K562 (cell line): Measurements from ENCODE around the gene C1orf74. TPM values are rescaled to one million over a fixed set of nuclear protein-coding genes. Genes with fewer than 3 reads are reported as not detected.

Experiments used
- E4F1 ChIP-seq: fragments of 250-450 bp; sonication (Bioruptor Pico); IDR thresholded peaks from 2 replicates; pipeline ENCODE4 v1.5.0; 2021; ENCODE audit warnings: mild to moderate bottlenecking, borderline replicate concordance
- FUS ChIP-seq: fragments of 200-400 bp; formaldehyde crosslinking; optimal IDR thresholded peaks from 2 replicates; pipeline ENCODE3; 2017; ENCODE audit warnings: low read depth, low read length
- JUNB ChIP-seq: fragments of 450-650 bp; formaldehyde crosslinking; conservative IDR thresholded peaks from 2 replicates; pipeline ENCODE4 v1.4.0; 2020; ENCODE audit warnings: mild to moderate bottlenecking
- NKRF ChIP-seq: fragments of 450-650 bp; IDR thresholded peaks from 2 replicates; pipeline ENCODE4 v1.6.1; 2016; ENCODE audit warnings: borderline replicate concordance
- RBM39 ChIP-seq: fragments of 200-400 bp; formaldehyde crosslinking; optimal IDR thresholded peaks from 2 replicates; pipeline ENCODE3; 2018; ENCODE audit warnings: low read depth, low read length
- RCOR1 ChIP-seq, 2 experiments: IDR thresholded peaks; 2 replicates each; pipeline ENCODE4 v1.6.1; 2012; ENCODE audit warnings: low read depth in 2 of 2, low read length in 2 of 2, borderline replicate concordance in 1 of 2, improper control_type of control experiment in 1 of 2
- ZNF282 ChIP-seq: sonication (generic); formaldehyde crosslinking; IDR thresholded peaks from 2 replicates; pipeline ENCODE4 v1.8.1; 2023; ENCODE audit warnings: missing genetic modification reagents
- ZNF324 ChIP-seq: fragments of 250-450 bp; sonication (Bioruptor Pico); IDR thresholded peaks from 2 replicates; pipeline ENCODE4 v1.4.0; 2020; ENCODE audit warnings: mild to moderate bottlenecking
- polyA plus RNA-seq, 8 experiments: library from polyadenylated mRNA; depleted of rRNA in 4 of 8; stranded (reverse) in 5 of 8; unstranded in 3 of 8; fragments of >200 nt; fragmentation: Nextera tagmentation in 2 of 8; fragmentation: Illumina TruSeq in 1 of 8; extraction: Ambion mirVana in 2 of 8; extraction: Trizol in 1 of 8; gene quantifications; 2 replicates each; pipeline versions ENCODE4 v1.2.1 to v1.2.3, GENCODE V29; 2011 to 2014; ENCODE audit warnings: inconsistent platforms in 1 of 8, missing spikeins in 1 of 8
- total RNA-seq, 7 experiments: library from RNA; depleted of rRNA in 6 of 7; stranded (reverse); fragments of >200 nt in 6 of 7; fragmentation: Illumina TruSeq in 2 of 7; extraction: Trizol in 2 of 7; gene quantifications; 2 replicates each; pipeline versions ENCODE4 v1.2.1 to v1.2.3, GENCODE V29; 2011 to 2021; ENCODE audit warnings: low replicate concordance in 1 of 7
- TF ChIP-seq, protein P1 (sequence below): fragments of 450-650 bp; formaldehyde crosslinking; IDR thresholded peaks from 2 replicates; pipeline ENCODE4 v1.4.0; 2022; ENCODE audit warnings: mild to moderate bottlenecking, moderate library complexity
- TF ChIP-seq, protein P2 (sequence below): fragments of 450-650 bp; IDR thresholded peaks from 2 replicates; pipeline ENCODE4 v1.6.1; 2016; ENCODE audit warnings: mild to moderate bottlenecking, moderate library complexity

C1orf74 gene
- total and polyA plus RNA-seq, 9 of the 15 experiments (the other 6 are each of a cell fraction or from before 2014, with no cell fraction given): 4.0 to 7.6 (median 5.7) TPM

DNA sequence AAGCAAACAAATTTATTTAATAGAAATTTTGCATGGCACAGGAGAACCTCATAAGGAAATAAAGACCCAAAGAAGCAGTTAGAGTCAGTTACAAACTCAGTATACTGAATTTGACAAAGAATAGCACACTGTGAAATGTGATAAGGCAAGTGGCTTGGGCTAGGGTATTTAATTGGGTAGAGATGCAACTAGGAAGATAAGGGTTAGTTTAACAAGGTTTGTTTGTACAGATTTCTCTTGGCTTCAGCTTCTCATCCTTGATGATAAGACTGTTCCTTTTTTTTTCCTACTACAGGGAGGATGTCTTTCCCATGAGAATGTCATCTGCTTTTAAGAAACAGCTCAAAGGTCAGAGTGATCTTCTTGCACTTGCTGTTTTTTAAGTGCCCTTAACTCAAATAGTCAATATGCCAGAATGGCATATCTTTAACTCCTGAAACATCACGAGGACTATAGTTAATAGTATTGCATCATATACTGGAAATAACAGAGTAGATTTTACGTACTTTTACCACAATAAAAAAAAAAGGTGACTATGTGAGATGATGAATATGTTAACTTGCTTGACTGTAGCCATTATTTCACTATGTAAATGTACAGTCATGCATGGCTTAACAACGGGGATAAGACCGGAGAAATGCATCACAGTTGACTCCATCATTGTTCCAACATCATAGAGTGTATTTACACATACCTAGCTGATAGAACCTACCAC is 37.8 kb downstream of the C1orf74 start (continued):
- no peak for TF ChIP-seq E4F1
- TF ChIP-seq NKRF: no peak
- no peak for TF ChIP-seq RBM39
- TF ChIP-seq FUS: no peak
- TF ChIP-seq, protein P1, sequence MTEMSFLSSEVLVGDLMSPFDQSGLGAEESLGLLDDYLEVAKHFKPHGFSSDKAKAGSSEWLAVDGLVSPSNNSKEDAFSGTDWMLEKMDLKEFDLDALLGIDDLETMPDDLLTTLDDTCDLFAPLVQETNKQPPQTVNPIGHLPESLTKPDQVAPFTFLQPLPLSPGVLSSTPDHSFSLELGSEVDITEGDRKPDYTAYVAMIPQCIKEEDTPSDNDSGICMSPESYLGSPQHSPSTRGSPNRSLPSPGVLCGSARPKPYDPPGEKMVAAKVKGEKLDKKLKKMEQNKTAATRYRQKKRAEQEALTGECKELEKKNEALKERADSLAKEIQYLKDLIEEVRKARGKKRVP (CRISPR knock-in tag): peak; percentile 91
- TF ChIP-seq, protein P2, sequence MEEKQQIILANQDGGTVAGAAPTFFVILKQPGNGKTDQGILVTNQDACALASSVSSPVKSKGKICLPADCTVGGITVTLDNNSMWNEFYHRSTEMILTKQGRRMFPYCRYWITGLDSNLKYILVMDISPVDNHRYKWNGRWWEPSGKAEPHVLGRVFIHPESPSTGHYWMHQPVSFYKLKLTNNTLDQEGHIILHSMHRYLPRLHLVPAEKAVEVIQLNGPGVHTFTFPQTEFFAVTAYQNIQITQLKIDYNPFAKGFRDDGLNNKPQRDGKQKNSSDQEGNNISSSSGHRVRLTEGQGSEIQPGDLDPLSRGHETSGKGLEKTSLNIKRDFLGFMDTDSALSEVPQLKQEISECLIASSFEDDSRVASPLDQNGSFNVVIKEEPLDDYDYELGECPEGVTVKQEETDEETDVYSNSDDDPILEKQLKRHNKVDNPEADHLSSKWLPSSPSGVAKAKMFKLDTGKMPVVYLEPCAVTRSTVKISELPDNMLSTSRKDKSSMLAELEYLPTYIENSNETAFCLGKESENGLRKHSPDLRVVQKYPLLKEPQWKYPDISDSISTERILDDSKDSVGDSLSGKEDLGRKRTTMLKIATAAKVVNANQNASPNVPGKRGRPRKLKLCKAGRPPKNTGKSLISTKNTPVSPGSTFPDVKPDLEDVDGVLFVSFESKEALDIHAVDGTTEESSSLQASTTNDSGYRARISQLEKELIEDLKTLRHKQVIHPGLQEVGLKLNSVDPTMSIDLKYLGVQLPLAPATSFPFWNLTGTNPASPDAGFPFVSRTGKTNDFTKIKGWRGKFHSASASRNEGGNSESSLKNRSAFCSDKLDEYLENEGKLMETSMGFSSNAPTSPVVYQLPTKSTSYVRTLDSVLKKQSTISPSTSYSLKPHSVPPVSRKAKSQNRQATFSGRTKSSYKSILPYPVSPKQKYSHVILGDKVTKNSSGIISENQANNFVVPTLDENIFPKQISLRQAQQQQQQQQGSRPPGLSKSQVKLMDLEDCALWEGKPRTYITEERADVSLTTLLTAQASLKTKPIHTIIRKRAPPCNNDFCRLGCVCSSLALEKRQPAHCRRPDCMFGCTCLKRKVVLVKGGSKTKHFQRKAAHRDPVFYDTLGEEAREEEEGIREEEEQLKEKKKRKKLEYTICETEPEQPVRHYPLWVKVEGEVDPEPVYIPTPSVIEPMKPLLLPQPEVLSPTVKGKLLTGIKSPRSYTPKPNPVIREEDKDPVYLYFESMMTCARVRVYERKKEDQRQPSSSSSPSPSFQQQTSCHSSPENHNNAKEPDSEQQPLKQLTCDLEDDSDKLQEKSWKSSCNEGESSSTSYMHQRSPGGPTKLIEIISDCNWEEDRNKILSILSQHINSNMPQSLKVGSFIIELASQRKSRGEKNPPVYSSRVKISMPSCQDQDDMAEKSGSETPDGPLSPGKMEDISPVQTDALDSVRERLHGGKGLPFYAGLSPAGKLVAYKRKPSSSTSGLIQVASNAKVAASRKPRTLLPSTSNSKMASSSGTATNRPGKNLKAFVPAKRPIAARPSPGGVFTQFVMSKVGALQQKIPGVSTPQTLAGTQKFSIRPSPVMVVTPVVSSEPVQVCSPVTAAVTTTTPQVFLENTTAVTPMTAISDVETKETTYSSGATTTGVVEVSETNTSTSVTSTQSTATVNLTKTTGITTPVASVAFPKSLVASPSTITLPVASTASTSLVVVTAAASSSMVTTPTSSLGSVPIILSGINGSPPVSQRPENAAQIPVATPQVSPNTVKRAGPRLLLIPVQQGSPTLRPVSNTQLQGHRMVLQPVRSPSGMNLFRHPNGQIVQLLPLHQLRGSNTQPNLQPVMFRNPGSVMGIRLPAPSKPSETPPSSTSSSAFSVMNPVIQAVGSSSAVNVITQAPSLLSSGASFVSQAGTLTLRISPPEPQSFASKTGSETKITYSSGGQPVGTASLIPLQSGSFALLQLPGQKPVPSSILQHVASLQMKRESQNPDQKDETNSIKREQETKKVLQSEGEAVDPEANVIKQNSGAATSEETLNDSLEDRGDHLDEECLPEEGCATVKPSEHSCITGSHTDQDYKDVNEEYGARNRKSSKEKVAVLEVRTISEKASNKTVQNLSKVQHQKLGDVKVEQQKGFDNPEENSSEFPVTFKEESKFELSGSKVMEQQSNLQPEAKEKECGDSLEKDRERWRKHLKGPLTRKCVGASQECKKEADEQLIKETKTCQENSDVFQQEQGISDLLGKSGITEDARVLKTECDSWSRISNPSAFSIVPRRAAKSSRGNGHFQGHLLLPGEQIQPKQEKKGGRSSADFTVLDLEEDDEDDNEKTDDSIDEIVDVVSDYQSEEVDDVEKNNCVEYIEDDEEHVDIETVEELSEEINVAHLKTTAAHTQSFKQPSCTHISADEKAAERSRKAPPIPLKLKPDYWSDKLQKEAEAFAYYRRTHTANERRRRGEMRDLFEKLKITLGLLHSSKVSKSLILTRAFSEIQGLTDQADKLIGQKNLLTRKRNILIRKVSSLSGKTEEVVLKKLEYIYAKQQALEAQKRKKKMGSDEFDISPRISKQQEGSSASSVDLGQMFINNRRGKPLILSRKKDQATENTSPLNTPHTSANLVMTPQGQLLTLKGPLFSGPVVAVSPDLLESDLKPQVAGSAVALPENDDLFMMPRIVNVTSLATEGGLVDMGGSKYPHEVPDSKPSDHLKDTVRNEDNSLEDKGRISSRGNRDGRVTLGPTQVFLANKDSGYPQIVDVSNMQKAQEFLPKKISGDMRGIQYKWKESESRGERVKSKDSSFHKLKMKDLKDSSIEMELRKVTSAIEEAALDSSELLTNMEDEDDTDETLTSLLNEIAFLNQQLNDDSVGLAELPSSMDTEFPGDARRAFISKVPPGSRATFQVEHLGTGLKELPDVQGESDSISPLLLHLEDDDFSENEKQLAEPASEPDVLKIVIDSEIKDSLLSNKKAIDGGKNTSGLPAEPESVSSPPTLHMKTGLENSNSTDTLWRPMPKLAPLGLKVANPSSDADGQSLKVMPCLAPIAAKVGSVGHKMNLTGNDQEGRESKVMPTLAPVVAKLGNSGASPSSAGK: no peak
- peak in 1 of 2 experiments; percentile 68; a peak in 1 of 4 replicates for TF ChIP-seq RCOR1 (IDR thresholded peaks at IDR 0.05; ENCODE audit: borderline replicate concordance in 1 of 2, low read depth in 2 of 2, low read length in 2 of 2)
- 0 out of 2 replicates have a peak, but pooled peaks have one; percentile 44 for TF ChIP-seq ZNF324 (CRISPR knock-in tag)
- no peak for TF ChIP-seq ZNF282 (CRISPR knock-in tag)
- TF ChIP-seq JUNB (CRISPR knock-in tag): 0 out of 2 replicates have a peak, but pooled peaks have one; percentile 9
